Epithelial cell of esophagus (primary cell): ENCODE data around the gene SEMA4B.

Source experiments
- DNase-seq: peaks from one replicate; pipeline ENCODE4 v3.0.0; 2010; ENCODE audit warnings: low read depth
- H3K4me3 ChIP-seq: 2 replicates; pipeline ENCODE4 v1.5.1; 2011; ENCODE audit warnings: mild to moderate bottlenecking, low read length, control low read depth
- TF ChIP-seq, protein P1 (sequence below): IDR thresholded peaks from 2 replicates; pipeline ENCODE4 v1.5.1; 2011; ENCODE audit warnings: low read depth, mild to moderate bottlenecking, low read length, control low read depth, inconsistent platforms; ENCODE audit not compliant: insufficient read depth; ENCODE audit errors: missing control alignments

The SEMA4B gene

DNA sequence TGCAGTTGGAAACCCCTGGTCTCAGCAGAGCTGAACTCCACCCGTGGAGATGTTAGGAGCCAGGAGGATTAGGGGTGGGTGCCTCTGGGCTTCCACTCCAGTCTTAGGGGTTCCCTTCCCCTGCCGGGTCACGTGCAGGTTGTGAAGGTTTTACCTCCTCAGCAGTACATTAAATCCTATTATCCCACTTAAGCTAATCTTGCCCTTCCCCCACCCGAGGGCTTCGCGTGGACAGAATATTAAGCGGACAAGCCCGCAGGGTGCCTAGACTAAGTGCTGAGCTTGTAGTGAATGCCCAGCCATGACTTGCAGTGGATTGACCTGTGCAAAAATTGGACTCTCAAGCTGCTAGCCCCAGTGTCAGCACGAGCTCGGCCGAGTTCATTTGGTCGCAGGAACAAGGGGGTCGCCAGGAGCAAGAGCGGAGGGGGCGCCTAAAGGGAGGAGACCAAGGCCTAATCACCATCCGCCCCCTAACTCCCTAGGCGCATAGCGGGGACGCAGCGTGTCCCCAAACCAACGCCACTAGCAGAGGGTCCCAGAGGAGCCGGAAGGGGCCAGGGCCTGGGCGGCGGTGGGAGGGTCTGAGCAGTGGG, 498 bp upstream of the SEMA4B start:
- peak overlapping the region; percentile 89 for H3K4me3 ChIP-seq
- TF ChIP-seq, protein P1, sequence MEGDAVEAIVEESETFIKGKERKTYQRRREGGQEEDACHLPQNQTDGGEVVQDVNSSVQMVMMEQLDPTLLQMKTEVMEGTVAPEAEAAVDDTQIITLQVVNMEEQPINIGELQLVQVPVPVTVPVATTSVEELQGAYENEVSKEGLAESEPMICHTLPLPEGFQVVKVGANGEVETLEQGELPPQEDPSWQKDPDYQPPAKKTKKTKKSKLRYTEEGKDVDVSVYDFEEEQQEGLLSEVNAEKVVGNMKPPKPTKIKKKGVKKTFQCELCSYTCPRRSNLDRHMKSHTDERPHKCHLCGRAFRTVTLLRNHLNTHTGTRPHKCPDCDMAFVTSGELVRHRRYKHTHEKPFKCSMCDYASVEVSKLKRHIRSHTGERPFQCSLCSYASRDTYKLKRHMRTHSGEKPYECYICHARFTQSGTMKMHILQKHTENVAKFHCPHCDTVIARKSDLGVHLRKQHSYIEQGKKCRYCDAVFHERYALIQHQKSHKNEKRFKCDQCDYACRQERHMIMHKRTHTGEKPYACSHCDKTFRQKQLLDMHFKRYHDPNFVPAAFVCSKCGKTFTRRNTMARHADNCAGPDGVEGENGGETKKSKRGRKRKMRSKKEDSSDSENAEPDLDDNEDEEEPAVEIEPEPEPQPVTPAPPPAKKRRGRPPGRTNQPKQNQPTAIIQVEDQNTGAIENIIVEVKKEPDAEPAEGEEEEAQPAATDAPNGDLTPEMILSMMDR = no peak
- no peak for DNase-seq

DNA sequence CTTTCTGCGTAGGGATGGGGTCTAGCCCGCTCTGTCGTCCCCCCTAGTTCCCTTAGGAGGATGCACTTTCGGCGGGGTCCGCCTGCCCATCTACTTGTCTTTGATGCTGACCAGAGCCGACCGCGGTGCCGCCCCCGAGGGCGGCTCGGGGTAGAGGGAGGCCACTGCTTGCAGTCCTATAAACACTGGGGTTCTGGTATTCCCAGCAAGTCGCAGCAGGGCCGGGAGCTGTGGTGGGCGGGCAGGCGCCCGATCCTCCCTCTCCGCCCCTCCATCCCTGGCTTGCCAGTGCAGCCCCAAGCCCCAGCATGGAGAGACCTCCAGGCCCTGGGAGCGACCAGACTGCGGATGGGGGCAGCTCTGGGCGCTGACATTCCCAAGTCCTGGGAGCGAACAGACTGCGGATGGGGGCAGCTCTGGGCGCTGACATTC, 830 bp downstream of the SEMA4B start:
- no peak for DNase-seq
- H3K4me3 ChIP-seq = peak overlapping the region; percentile 89
- TF ChIP-seq, protein P1 = no peak

DNA sequence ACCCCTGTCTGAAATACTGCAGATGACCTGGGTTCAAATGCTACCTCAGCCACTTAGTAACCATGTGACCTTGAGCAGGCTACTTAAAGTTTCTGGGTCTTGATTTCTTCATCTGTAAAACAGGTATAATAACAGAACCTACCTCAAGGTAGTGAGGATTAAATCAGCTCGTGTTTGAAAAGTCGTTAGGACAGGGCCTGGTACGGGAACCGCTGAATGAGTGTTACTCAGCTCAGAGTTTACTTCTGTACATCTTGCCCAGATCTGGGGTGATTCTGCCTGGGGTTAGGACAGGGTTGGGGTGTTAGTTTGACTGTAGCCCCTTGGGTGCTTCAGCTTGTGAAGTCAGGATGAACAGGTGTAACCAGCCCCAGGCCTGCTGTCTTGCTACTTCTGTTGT, 1.8 kb downstream of the SEMA4B start:
- H3K4me3 ChIP-seq = peak overlapping the region; percentile 89
- DNase-seq = no peak
- TF ChIP-seq, protein P1 = no peak

DNA sequence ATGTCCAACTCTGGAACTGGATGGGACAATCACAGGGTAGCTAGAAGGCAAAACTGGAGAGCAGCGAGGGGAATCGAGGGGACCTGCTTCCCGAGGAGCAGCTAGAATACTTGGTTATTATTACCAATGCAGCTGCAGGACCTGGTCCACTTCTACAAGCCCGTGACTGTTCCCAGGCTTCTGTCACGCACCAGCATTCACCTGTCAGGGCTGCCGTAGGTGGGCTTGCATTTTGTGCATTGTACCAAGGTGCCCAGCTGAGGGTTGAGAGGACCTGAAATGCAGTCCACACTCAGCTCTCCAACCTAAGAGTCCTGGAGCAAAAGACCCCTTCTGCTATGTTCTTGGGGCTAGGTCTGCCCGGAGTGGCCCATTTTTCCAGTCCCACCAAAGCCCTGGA, 2.3 kb downstream of the SEMA4B start:
- TF ChIP-seq, protein P1 = no peak
- H3K4me3 ChIP-seq = peak overlapping the region; percentile 89
- DNase-seq = no peak

DNA sequence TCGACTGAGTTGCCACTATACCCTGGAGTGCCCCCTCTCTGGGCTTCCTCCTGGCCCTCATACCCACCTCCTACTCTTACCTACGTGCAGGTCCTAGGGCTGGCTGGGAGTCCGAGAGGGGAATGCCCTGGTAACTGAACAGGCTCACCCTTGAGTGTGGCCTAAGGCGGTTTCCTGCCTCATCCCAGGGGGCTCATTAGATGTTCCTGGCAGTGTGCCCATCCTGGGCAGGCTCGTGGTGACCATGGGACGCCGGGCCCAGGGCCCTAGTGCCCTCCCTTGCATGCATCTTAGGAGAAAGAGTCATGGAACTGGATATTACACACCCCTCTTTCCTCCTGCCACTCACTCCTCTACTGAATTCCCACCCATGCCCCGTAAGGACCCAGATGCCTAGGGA, 2.8 kb downstream of the SEMA4B start:
- peak overlapping the region; percentile 89 for H3K4me3 ChIP-seq
- TF ChIP-seq, protein P1 = no peak
- no peak for DNase-seq

DNA sequence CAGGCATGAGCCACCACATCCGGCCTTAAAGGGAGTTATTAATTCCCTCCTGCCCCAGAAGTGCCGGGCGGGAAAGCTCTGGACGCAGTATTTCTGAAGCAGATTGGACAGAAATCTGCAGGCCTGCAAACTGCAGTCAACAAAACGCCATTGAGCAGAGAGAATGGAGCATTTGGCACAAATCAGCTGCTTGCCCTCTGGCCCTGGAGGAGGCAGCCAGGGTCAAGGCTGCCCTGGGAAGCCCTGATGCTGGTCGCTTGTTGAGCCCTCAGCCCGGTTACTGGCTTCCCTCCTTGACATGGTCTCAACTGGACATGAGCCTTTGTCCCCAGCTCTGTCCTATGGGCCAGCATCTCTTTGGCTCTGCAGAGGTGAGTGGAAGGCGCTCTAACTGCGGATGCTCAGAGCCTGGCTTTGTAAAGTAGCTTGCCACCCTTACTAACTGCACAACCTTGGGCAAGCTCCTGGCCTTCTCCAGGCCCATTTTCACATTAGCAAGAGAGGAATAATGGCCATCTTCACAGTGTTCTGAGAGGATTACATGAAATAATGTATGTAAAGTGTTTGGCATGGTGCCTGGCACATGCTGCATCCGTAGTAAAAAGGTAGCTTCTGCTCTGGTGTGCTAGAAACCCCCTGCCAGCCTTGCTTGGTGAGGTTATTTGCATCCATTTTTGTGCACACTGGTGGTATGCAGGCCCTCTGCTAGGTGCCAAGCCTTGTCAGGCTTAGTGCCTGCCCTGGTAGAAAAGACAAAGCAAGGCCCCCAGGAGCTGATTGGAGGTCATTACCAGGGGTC, 4.1 kb downstream of the SEMA4B start:
- DNase-seq = no peak
- no peak overlapping the region for H3K4me3 ChIP-seq
- TF ChIP-seq, protein P1 = no peak
